ENCODE measurements around the gene USP15. TPM values are rescaled to one million over a fixed set of nuclear protein-coding genes. Genes with fewer than 3 reads are reported as not detected.
"Not testable (repeated sequence)": the region's sequence is repeated elsewhere in the genome, so short reads cannot be mapped to it uniquely, and the experiment has no call there.

The USP15 gene
- total RNA-seq, 1 donor from 2014 or later: 112 TPM

GRCh38 chr12:62361048-62361447 is 100.8 kb downstream of the USP15 start:
- peaks cover 55% of the 10 kb centered on the region for H3K36me3 Mint-ChIP-seq (ENCODE audit: low read depth)
- no peak for DNase-seq
- intact Hi-C loops (cut with micrococcal nuclease): no loop called here

GRCh38 chr12:62363506-62363905 is 103.3 kb downstream of the USP15 start:
- intact Hi-C loops (cut with micrococcal nuclease): no loop called here
- H3K36me3 Mint-ChIP-seq (ENCODE audit: low read depth): peaks cover 68% of the 10 kb centered on the region
- H3K27ac Mint-ChIP-seq: no peak overlapping the region

More at GRCh38 chr12:62361048-62361447, 100.8 kb downstream of the USP15 start:
- H3K27me3 Mint-ChIP-seq: no peaks in the 10 kb centered on the region
- H3K9me3 Mint-ChIP-seq: peaks cover 5% of the 10 kb centered on the region
- H3K4me1 Mint-ChIP-seq: peaks cover 16% of the 10 kb centered on the region
- no peak overlapping the region for H3K27ac Mint-ChIP-seq
- no peak overlapping the region for H3K4me3 Mint-ChIP-seq

DNA sequence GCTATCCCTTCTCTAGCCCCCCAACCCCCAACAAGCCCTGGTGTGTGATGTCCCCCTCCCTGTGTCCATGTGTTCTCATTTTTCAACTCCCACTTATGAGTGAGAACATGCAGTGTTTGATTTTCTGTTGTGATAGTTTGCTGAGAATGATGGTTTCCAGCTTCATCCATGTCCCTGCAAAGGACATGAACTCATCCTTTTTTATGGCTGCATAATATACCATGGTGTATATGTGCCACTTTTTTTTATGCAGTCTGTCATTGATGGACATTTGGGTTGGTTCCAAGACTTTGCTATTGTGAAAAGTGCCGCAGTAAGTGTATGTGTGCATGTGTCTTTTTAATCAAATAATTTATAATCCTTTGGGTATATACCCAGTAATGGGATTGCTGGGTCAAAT is 104.5 kb downstream of the USP15 start:
- peaks cover 30% of the 10 kb centered on the region for H3K4me1 Mint-ChIP-seq
- intact Hi-C loops (cut with micrococcal nuclease): not testable (repeated sequence)

More at GRCh38 chr12:62363506-62363905, 103.3 kb downstream of the USP15 start:
- no peaks in the 10 kb centered on the region for H3K27me3 Mint-ChIP-seq
- H3K4me1 Mint-ChIP-seq: peaks cover 30% of the 10 kb centered on the region
- no peak overlapping the region for H3K4me3 Mint-ChIP-seq
- peaks cover 9% of the 10 kb centered on the region for H3K9me3 Mint-ChIP-seq
- no peak for DNase-seq

GRCh38 chr12:62365846-62366245 is 105.6 kb downstream of the USP15 start:
- H3K27ac Mint-ChIP-seq; H3K9me3 Mint-ChIP-seq; H3K4me3 Mint-ChIP-seq; intact Hi-C loops (cut with micrococcal nuclease); DNase-seq; H3K27me3 Mint-ChIP-seq: not testable (repeated sequence)
- Mint-ChIP-seq H3K4me1 (peaks cover 37% of the 10 kb centered on the region), H3K36me3 (ENCODE audit: low read depth) (peaks cover 74% of the 10 kb centered on the region)

More for the DNA sequence above, 104.5 kb downstream of the USP15 start:
- peaks cover 68% of the 10 kb centered on the region for H3K36me3 Mint-ChIP-seq (ENCODE audit: low read depth)
- H3K9me3 Mint-ChIP-seq, DNase-seq, H3K27ac Mint-ChIP-seq, H3K4me3 Mint-ChIP-seq, H3K27me3 Mint-ChIP-seq: not testable (repeated sequence)

- DNase-seq; H3K9me3 Mint-ChIP-seq; H3K27me3 Mint-ChIP-seq; intact Hi-C loops (cut with micrococcal nuclease); H3K4me3 Mint-ChIP-seq; H3K27ac Mint-ChIP-seq: not testable (repeated sequence)
- peaks cover 32% of the 10 kb centered on the region for H3K4me1 Mint-ChIP-seq
- H3K36me3 Mint-ChIP-seq (ENCODE audit: low read depth): peaks cover 68% of the 10 kb centered on the region
Observed at GRCh38 chr12:62368430-62369223, 108.4 kb downstream of the USP15 start.

- peaks cover 4% of the 10 kb centered on the region for H3K9me3 Mint-ChIP-seq
- peaks cover 55% of the 10 kb centered on the region for H3K36me3 Mint-ChIP-seq (ENCODE audit: low read depth)
- H3K4me1 Mint-ChIP-seq: peaks cover 31% of the 10 kb centered on the region
- H3K27ac Mint-ChIP-seq: no peak overlapping the region
- H3K4me3 Mint-ChIP-seq: no peak overlapping the region
- intact Hi-C loops (cut with micrococcal nuclease): no loop called here
- no peaks in the 10 kb centered on the region for H3K27me3 Mint-ChIP-seq
- DNase-seq: no peak
Observed at GRCh38 chr12:62370189-62370588, 110.0 kb downstream of the USP15 start.

- intact Hi-C loops (cut with micrococcal nuclease): no loop called here
- H3K27me3 Mint-ChIP-seq: no peaks in the 10 kb centered on the region
- H3K27ac Mint-ChIP-seq: no peak overlapping the region
- DNase-seq: no peak
- peaks cover 4% of the 10 kb centered on the region for H3K9me3 Mint-ChIP-seq
- H3K36me3 Mint-ChIP-seq (ENCODE audit: low read depth): peaks cover 46% of the 10 kb centered on the region
- H3K4me3 Mint-ChIP-seq: no peak overlapping the region
- peaks cover 25% of the 10 kb centered on the region for H3K4me1 Mint-ChIP-seq
Observed at GRCh38 chr12:62371661-62372060, 111.5 kb downstream of the USP15 start.

GRCh38 chr12:62372134-62372533 is 111.9 kb downstream of the USP15 start:
- intact Hi-C loops (cut with micrococcal nuclease): no loop called here
- Mint-ChIP-seq H3K27ac (no peak overlapping the region), H3K4me3 (no peak overlapping the region), H3K4me1 (peaks cover 25% of the 10 kb centered on the region), H3K36me3 (ENCODE audit: low read depth) (peaks cover 42% of the 10 kb centered on the region), H3K9me3 (peaks cover 4% of the 10 kb centered on the region), H3K27me3 (no peaks in the 10 kb centered on the region)
- DNase-seq: no peak

DNA sequence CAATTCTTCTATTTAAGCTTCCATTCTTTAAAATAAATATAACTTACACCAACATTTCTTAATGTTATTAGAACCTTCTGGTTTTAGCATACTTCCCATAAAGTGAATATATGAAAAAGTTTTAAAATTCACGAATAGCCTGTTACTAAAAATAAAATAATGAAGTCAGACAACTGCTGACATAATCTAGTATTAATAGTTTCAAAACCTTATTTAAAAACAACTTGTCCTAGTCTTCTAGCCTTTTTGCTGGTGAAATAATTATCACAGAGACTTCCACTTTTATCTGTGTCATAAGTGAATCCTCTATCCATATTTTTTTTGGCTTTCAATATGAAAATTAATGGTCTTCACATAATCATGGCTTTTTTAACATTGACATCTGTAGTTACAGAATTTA is 112.6 kb downstream of the USP15 start:
- Mint-ChIP-seq H3K4me3 (no peak overlapping the region), H3K36me3 (ENCODE audit: low read depth) (peaks cover 39% of the 10 kb centered on the region), H3K4me1 (peaks cover 20% of the 10 kb centered on the region), H3K9me3 (no peaks in the 10 kb centered on the region), H3K27me3 (no peaks in the 10 kb centered on the region), H3K27ac (no peak overlapping the region)
- DNase-seq: no peak
- intact Hi-C loops (cut with micrococcal nuclease): no loop called here

- Mint-ChIP-seq H3K27ac (no peak overlapping the region), H3K36me3 (ENCODE audit: low read depth) (peaks cover 25% of the 10 kb centered on the region), H3K4me1 (peaks cover 18% of the 10 kb centered on the region), H3K27me3 (no peaks in the 10 kb centered on the region), H3K4me3 (no peak overlapping the region), H3K9me3 (no peaks in the 10 kb centered on the region)
- DNase-seq: no peak
- intact Hi-C loops (cut with micrococcal nuclease): loop anchor here (5.0 kb wide), 2 partner anchors 33 to 113 kb away; partner anchors contain the start of gene USP15
Observed at GRCh38 chr12:62375603-62376002, 115.4 kb downstream of the USP15 start.

DNA sequence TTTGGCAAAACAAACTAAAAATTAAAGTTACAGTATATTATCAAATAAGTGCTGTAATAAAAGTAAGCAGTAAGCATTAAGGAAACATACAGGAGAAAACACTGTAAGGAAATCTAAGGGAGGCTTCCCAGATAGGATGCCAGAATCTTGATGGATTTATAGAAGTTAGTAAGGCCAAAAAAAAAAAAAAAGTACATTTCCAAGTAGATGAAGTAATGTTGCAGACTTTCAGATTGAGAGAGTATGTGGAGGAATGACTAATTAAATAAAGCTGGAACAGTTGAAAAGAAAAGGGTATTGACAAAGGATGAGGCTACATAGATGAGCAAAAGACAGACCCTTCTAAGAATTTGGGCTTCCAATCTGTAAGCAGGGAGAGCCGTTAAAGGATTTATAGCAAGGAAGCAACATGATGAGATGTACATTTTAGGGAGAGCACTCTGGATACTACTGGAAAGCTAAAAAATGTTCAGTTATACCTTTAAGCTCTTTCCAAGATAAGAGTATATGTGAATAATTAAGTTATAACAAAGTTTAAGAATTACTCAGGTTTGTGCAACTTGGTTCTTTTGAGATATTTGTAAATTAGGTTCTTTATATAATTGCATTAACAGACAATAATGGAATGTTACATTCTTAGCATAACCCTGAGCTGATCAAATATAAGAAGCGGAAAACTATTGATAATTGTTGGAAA is 119.0 kb downstream of the USP15 start:
- no peak for DNase-seq
- Mint-ChIP-seq H3K36me3 (ENCODE audit: low read depth) (peaks cover 28% of the 10 kb centered on the region), H3K27ac (no peak overlapping the region), H3K9me3 (no peaks in the 10 kb centered on the region), H3K4me1 (peaks cover 17% of the 10 kb centered on the region), H3K4me3 (no peak overlapping the region), H3K27me3 (no peaks in the 10 kb centered on the region)
- intact Hi-C loops (cut with micrococcal nuclease): loop anchor here (5.0 kb wide), 2 partner anchors 37 to 117 kb away; partner anchors contain the start of gene USP15

- H3K4me1 Mint-ChIP-seq: peaks cover 17% of the 10 kb centered on the region
- intact Hi-C loops (cut with micrococcal nuclease): loop anchor here (5.0 kb wide), 2 partner anchors 37 to 117 kb away; partner anchors contain the start of gene USP15
- peak overlapping the region; percentile 2 for H3K27ac Mint-ChIP-seq
Observed at GRCh38 chr12:62379723-62380045, 119.5 kb downstream of the USP15 start.

DNA sequence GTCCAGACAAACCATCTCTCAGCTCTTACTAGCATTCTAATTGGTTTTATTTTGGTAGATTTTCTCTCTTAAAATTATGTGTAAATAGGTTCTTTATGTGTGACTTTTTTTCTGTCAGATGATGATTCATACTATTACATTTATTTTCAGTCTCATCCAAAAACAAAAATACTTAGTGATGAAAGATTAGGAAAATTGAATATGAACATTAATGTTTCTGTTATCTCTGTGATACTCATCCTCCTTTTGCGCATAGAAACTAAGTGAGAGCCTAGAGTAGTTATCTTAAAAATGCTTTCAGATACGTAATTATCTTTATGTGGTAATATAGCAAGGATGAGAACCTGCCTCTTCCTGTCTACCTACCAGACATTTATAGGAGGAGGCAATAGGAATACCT is 122.3 kb downstream of the USP15 start:
- H3K36me3 Mint-ChIP-seq (ENCODE audit: low read depth): peaks cover 31% of the 10 kb centered on the region
- no peak overlapping the region for H3K27ac Mint-ChIP-seq
- H3K9me3 Mint-ChIP-seq: no peaks in the 10 kb centered on the region
- no peak overlapping the region for H3K4me3 Mint-ChIP-seq
- H3K27me3 Mint-ChIP-seq: no peaks in the 10 kb centered on the region
- H3K4me1 Mint-ChIP-seq: peaks cover 10% of the 10 kb centered on the region
- intact Hi-C loops (cut with micrococcal nuclease): no loop called here
- no peak for DNase-seq

More at GRCh38 chr12:62379723-62380045, 119.5 kb downstream of the USP15 start:
- no peak overlapping the region for H3K4me3 Mint-ChIP-seq
- H3K9me3 Mint-ChIP-seq: no peaks in the 10 kb centered on the region
- no peaks in the 10 kb centered on the region for H3K27me3 Mint-ChIP-seq
- peaks cover 28% of the 10 kb centered on the region for H3K36me3 Mint-ChIP-seq (ENCODE audit: low read depth)
- no peak for DNase-seq

- intact Hi-C loops (cut with micrococcal nuclease): no loop called here
- peaks cover 5% of the 10 kb centered on the region for H3K4me1 Mint-ChIP-seq
- H3K9me3 Mint-ChIP-seq: no peaks in the 10 kb centered on the region
- H3K4me3 Mint-ChIP-seq: no peak overlapping the region
- DNase-seq: no peak
- no peak overlapping the region for H3K27ac Mint-ChIP-seq
- peaks cover 55% of the 10 kb centered on the region for H3K36me3 Mint-ChIP-seq (ENCODE audit: low read depth)
- no peaks in the 10 kb centered on the region for H3K27me3 Mint-ChIP-seq
Observed at GRCh38 chr12:62396750-62397149, 136.5 kb downstream of the USP15 start.

All from activated CD4-positive, alpha-beta T cell treated with anti-CD3 and anti-CD28 coated beads, Interleukin-2, amount 10 ng/mL, durations not matched to agents 24 days and 14 days (primary cell).